Glutamatergic neuron (in vitro differentiated cells): ENCODE results near the gene BACH2. TPM values are rescaled to one million over a fixed set of nuclear protein-coding genes. Genes with fewer than 3 reads are reported as not detected.
"Not testable (repeated sequence)": the region's sequence is repeated elsewhere in the genome, so short reads cannot be mapped to it uniquely, and the experiment has no call there.

ENCODE experiments used
- DNase-seq: peaks from one replicate; pipeline ENCODE4 v3.0.0; 2022
- H3K27ac Mint-ChIP-seq: one replicate; pipeline ENCODE4 v1.8.0; 2020; ENCODE audit warnings: mild to moderate bottlenecking, mixed read lengths, inconsistent platforms; ENCODE audit not compliant: unreplicated experiment
- H3K27me3 Mint-ChIP-seq: one replicate; pipeline ENCODE4 v1.8.0; 2020; ENCODE audit warnings: mild to moderate bottlenecking, moderate library complexity, mixed read lengths, inconsistent platforms; ENCODE audit not compliant: unreplicated experiment
- H3K36me3 Mint-ChIP-seq: one replicate; pipeline ENCODE4 v1.8.0; 2020; ENCODE audit warnings: mild to moderate bottlenecking, mixed read lengths, inconsistent platforms; ENCODE audit not compliant: unreplicated experiment
- H3K4me1 Mint-ChIP-seq: one replicate; pipeline ENCODE4 v1.8.0; 2020; ENCODE audit warnings: mild to moderate bottlenecking, low read depth, mixed read lengths, inconsistent platforms; ENCODE audit not compliant: unreplicated experiment
- H3K4me3 Mint-ChIP-seq: one replicate; pipeline ENCODE4 v1.8.0; 2020; ENCODE audit warnings: mild to moderate bottlenecking, mixed read lengths, inconsistent platforms; ENCODE audit not compliant: unreplicated experiment
- H3K9me3 Mint-ChIP-seq: one replicate; pipeline ENCODE4 v1.8.0; 2020; ENCODE audit warnings: mild to moderate bottlenecking, moderate library complexity, mixed read lengths, inconsistent platforms; ENCODE audit not compliant: unreplicated experiment
- CTCF ChIP-seq: fragments of 200-600 bp; sonication (generic); IDR thresholded peaks from one replicate; pipeline ENCODE4 v1.5.0; 2021; ENCODE audit not compliant: partially characterized antibody, unreplicated experiment
- total RNA-seq: library from RNA; stranded (reverse); fragmentation: NEBNext Ultra II Directional; extraction: Animal tissue kit (Norgen Biotek cat#: 25700); gene quantifications from one replicate; pipeline ENCODE4 v1.2.1, GENCODE V29; 2021; ENCODE audit not compliant: unreplicated experiment

BACH2 gene
- total RNA-seq, 1 donor from 2014 or later = 96.4 TPM

DNA sequence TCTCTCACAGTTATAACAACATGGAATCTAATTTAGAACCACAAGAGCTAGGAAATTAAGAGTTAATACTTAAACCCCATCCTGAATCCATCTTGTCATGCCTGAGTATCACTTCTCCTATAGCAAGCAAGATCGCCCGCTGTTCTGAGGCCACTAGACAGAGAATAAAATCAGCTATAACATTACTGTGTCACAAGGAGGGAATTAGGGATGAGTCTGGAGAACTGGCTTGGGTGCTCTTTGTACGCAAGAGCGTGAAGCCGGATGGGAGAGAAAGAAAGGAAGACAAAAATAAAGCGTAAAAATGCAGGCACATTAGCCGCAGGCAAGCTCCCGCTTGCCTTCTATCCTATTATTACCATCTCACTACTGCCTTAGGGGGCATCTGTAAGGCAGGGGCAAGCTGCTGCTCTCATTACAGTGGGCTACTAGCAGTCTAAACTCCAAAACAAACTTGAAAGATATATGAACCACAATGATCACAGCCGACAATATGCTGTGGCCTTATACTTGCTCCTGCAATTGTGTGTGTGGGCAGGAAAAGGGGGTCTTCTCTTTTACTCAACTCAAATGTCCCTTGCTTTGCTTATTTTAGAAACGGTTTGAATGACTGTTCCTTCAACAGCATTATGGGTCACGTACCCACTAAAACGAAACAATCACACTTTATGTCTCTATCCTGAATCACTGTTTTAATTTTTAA is 320.5 kb downstream of the BACH2 start:
- TF ChIP-seq CTCF = no peak
- H3K27me3 Mint-ChIP-seq = peaks cover 4% of the 10 kb centered on the region
- H3K4me3 Mint-ChIP-seq = peak overlapping the region; percentile 68
- peaks cover 5% of the 10 kb centered on the region for H3K9me3 Mint-ChIP-seq
- H3K27ac Mint-ChIP-seq = no peak overlapping the region
- H3K4me1 Mint-ChIP-seq = peaks cover 34% of the 10 kb centered on the region
- no peak for DNase-seq
- H3K36me3 Mint-ChIP-seq = no peaks in the 10 kb centered on the region

DNA sequence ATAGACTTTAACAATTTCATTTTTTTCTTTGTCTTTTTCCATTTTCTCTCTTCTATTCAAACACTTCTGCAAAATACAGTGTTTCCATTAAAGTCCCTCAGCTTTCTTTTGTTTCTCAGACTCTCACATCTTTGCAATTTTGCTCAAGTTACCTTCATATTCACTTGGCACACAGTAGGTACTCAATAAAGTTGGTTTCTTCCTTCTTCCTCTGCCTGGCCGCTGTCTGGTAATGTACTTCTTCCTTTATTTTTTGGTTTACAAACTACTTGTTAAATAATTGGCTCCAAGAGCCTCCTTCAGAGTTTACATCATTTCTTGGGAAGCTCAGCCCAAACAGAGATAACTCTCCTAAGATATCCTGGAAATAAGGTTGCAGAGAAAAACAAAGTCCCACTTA is 321.3 kb downstream of the BACH2 start:
- TF ChIP-seq CTCF = no peak
- Mint-ChIP-seq H3K27ac (no peak overlapping the region), H3K27me3 (peaks cover 4% of the 10 kb centered on the region), H3K9me3 (peaks cover 5% of the 10 kb centered on the region), H3K4me3 (no peak overlapping the region), H3K36me3 (no peaks in the 10 kb centered on the region), H3K4me1 (peaks cover 34% of the 10 kb centered on the region)
- DNase-seq = no peak

GRCh38 chr6:89974834-89975233 is 321.8 kb downstream of the BACH2 start:
- peaks cover 4% of the 10 kb centered on the region for H3K27me3 Mint-ChIP-seq
- H3K9me3 Mint-ChIP-seq = peaks cover 2% of the 10 kb centered on the region
- peaks cover 31% of the 10 kb centered on the region for H3K4me1 Mint-ChIP-seq
- DNase-seq = no peak
- no peak for TF ChIP-seq CTCF
- no peaks in the 10 kb centered on the region for H3K36me3 Mint-ChIP-seq
- peak overlapping the region; percentile 26 for H3K4me3 Mint-ChIP-seq
- peak overlapping the region; percentile 67 for H3K27ac Mint-ChIP-seq

- Mint-ChIP-seq H3K27ac (peak overlapping the region; percentile 43), H3K4me3 (no peak overlapping the region), H3K4me1 (peaks cover 30% of the 10 kb centered on the region), H3K36me3 (no peaks in the 10 kb centered on the region), H3K9me3 (peaks cover 2% of the 10 kb centered on the region), H3K27me3 (peaks cover 4% of the 10 kb centered on the region)
- TF ChIP-seq CTCF = no peak
- DNase-seq = no peak
These were observed 324.6 kb downstream of the BACH2 start for GRCh38 chr6:89972025-89972381.

GRCh38 chr6:89971338-89972024 is 325.2 kb downstream of the BACH2 start:
- not testable (repeated sequence) for H3K36me3 Mint-ChIP-seq
- Mint-ChIP-seq H3K27ac (peak overlapping the region; percentile 43), H3K4me1 (peaks cover 30% of the 10 kb centered on the region)

More at GRCh38 chr6:89971338-89972024, 325.2 kb downstream of the BACH2 start:
- DNase-seq, H3K4me3 Mint-ChIP-seq, H3K9me3 Mint-ChIP-seq, H3K27me3 Mint-ChIP-seq: not testable (repeated sequence)
